Tibial nerve (tissue), 4 donors: ENCODE data around the gene LTBR. TPM values are rescaled to one million over a fixed set of nuclear protein-coding genes. Genes with fewer than 3 reads are reported as not detected.

Experiments
- DNase-seq, 2 donors: peaks; one replicate each; pipeline ENCODE4 v3.0.0-alpha.2; 2019; ENCODE audit warnings: low spot score in 2 of 2
- H3K27ac ChIP-seq, 4 donors: fragments of 200-600 bp; sonication (generic) in 3 of 4; one replicate each; pipeline ENCODE4 v1.5.1; 2017 to 2019; ENCODE audit warnings: mild to moderate bottlenecking in 1 of 4
- H3K27me3 ChIP-seq, 2 donors: fragments of 200-600 bp; sonication (generic) in 1 of 2; one replicate each; pipeline versions ENCODE4 v1.5.1 to v1.6.0; 2017 to 2019
- H3K36me3 ChIP-seq, 3 donors: fragments of 200-600 bp; sonication (generic); one replicate each; pipeline ENCODE4 v1.5.1; 2018 to 2019
- H3K4me1 ChIP-seq, 4 donors: fragments of 200-600 bp; sonication (generic) in 3 of 4; one replicate each; pipeline ENCODE4 v1.5.1; 2017 to 2019
- H3K4me3 ChIP-seq, 4 donors: fragments of 200-600 bp; sonication (generic) in 3 of 4; one replicate each; pipeline ENCODE4 v1.5.1; 2017 to 2019; ENCODE audit warnings: mild to moderate bottlenecking in 1 of 4, moderate library complexity in 1 of 4
- H3K9me3 ChIP-seq, 4 donors: fragments of 200-600 bp; sonication (generic) in 3 of 4; one replicate each; pipeline ENCODE4 v1.5.1; 2017 to 2019
- EP300 ChIP-seq, 2 donors: sonication (generic); formaldehyde crosslinking; IDR thresholded peaks; one replicate each; pipeline ENCODE4 v1.6.1; 2017; ENCODE audit warnings: antibody characterized with exemption in 2 of 2, mild to moderate bottlenecking in 1 of 2
- POLR2A ChIP-seq, 2 donors: fragments of 450-650 bp; IDR thresholded peaks; one replicate each; pipeline ENCODE4 v1.6.1; 2017; ENCODE audit warnings: antibody characterized with exemption in 2 of 2, mild to moderate bottlenecking in 2 of 2, moderate library complexity in 2 of 2
- WGBS, 2 donors: methylation state at CpG; one replicate each; pipeline ENCODE4 v1.1.5; 2018; 5-methylcytosine and 5-hydroxymethylcytosine counted together
- total RNA-seq, 4 donors: library from RNA; depleted of rRNA; stranded (reverse); fragments of >200 nt; gene quantifications; one replicate each; pipeline ENCODE4 v1.1.0, GENCODE V29; 2016
- TF ChIP-seq, protein P1 (sequence below), 5 experiments: fragments of 200-600 bp in 3 of 5; fragments of 450-650 bp in 2 of 5; sonication (generic) in 3 of 5; IDR thresholded peaks; one replicate each; pipeline ENCODE4 v1.5.1; 2016 to 2019; ENCODE audit warnings: antibody characterized with exemption in 5 of 5, mild to moderate bottlenecking in 3 of 5, moderate library complexity in 2 of 5

The LTBR gene
- total RNA-seq, 4 donors from 2014 or later, result 119 to 234 (median 151) TPM

- Histone ChIP-seq H3K27ac (peak overlapping the region; percentile 67 to 95 (median 83)), H3K36me3 (no peaks in the 10 kb centered on the region), H3K27me3 (no peaks in the 10 kb centered on the region), H3K9me3 (no peaks in the 10 kb centered on the region), H3K4me3 (no peak overlapping the region), H3K4me1 (peaks cover 4 to 85% (median 37%) of the 10 kb centered on the region in 4 donors)
- DNase-seq, result peak in 1 of 2 donors; percentile 52
- TF ChIP-seq EP300 (IDR thresholded peaks at IDR 0.05) (peak in 1 of 2 donors; percentile 60), POLR2A (IDR thresholded peaks at IDR 0.05) (peak in 1 of 2 donors; percentile 30)
- TF ChIP-seq, protein P1, sequence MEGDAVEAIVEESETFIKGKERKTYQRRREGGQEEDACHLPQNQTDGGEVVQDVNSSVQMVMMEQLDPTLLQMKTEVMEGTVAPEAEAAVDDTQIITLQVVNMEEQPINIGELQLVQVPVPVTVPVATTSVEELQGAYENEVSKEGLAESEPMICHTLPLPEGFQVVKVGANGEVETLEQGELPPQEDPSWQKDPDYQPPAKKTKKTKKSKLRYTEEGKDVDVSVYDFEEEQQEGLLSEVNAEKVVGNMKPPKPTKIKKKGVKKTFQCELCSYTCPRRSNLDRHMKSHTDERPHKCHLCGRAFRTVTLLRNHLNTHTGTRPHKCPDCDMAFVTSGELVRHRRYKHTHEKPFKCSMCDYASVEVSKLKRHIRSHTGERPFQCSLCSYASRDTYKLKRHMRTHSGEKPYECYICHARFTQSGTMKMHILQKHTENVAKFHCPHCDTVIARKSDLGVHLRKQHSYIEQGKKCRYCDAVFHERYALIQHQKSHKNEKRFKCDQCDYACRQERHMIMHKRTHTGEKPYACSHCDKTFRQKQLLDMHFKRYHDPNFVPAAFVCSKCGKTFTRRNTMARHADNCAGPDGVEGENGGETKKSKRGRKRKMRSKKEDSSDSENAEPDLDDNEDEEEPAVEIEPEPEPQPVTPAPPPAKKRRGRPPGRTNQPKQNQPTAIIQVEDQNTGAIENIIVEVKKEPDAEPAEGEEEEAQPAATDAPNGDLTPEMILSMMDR (IDR thresholded peaks at IDR 0.05), result no peak
- WGBS, 2 donors, result 14 to 18% methylated on average over 8 of the region's 8 CpGs
Measured at GRCh38 chr12:6372403-6373003, 11.5 kb upstream of the LTBR start.

DNA sequence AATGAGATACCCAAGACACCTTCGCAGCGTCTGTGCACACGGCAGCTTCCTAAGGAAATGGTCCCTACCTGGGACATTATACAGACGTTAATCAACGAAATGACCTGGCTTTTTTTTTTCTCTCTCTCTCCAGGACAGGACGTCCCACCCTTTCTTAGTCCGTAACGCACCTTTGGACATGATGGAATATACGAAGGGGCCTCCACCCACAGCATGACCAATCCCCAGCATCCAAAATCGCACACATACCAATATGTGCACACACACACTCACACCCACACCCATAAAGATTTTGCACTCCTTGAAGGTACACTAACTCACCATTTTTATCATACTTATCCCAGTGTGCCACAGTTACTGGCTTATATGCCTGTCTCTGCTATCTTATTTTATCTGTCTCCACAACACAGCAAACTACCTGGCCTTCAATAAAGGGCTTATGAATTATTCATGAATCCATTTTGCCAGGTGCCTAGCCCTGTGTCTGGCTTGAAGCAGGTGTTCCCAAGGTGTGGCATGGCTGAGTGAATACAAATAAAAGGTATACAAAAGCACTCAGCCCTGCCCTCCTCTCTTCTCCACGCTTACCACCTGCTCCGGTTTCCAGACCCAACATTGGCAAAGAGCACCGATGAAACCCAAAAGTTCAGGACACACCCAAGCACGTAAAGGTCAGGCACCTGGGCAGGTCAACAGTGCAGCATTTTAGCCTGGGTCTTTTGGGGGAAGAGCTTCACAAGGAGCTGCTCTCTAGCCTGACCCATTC is 10.8 kb upstream of the LTBR start:
- Histone ChIP-seq H3K27me3 (no peaks in the 10 kb centered on the region), H3K4me1 (peaks cover 5 to 86% (median 44%) of the 10 kb centered on the region in 4 donors), H3K9me3 (no peaks in the 10 kb centered on the region), H3K36me3 (no peaks in the 10 kb centered on the region), H3K27ac (peak overlapping the region; percentile 67 to 95 (median 83)), H3K4me3 (no peak overlapping the region)
- TF ChIP-seq, protein P1 (IDR thresholded peaks at IDR 0.05), result no peak
- TF ChIP-seq EP300 (IDR thresholded peaks at IDR 0.05), result no peak
- TF ChIP-seq POLR2A (IDR thresholded peaks at IDR 0.05), result no peak
- 68 to 73% methylated on average over 14 of the region's 14 CpGs for WGBS, 2 donors
- DNase-seq, result no peak

- Histone ChIP-seq H3K4me3 (peak overlapping the region in 1 of 4 donors; percentile 16), H3K4me1 (peaks cover 5 to 92% (median 49%) of the 10 kb centered on the region in 4 donors), H3K27me3 (no peaks in the 10 kb centered on the region), H3K9me3 (no peaks in the 10 kb centered on the region), H3K27ac (peak overlapping the region in 3 of 4 donors; percentile 43 to 95 (median 89)), H3K36me3 (no peaks in the 10 kb centered on the region)
- 79 to 80% methylated on average over 23 to 24 of the region's 24 CpGs for whole genome bisulfite sequencing, 2 donors
- TF ChIP-seq POLR2A (IDR thresholded peaks at IDR 0.05) (no peak), EP300 (IDR thresholded peaks at IDR 0.05) (no peak)
- TF ChIP-seq, protein P1 (IDR thresholded peaks at IDR 0.05), result no peak
- no peak for DNase-seq
Measured at GRCh38 chr12:6374028-6374785, 9.8 kb upstream of the LTBR start.

DNA sequence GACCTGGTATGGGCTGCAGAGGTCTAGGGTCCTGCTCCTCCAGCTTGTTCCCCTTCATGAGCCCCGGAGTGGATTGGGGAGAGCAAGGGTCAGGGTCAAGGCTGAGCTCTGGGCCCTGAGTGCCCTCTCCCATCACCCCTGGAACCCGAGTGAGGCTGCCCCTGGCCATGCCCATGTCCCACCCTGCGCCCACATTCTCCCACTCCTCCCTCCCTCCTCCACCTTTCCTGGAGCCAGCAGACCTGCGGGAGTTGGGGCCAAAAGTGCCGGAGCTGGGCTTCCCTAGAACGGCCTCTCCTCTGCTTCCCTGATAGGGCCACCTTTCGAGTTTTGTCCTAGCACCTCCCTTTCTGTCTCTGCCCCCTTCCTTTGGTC is 9.2 kb upstream of the LTBR start:
- TF ChIP-seq, protein P1 (IDR thresholded peaks at IDR 0.05), result no peak
- TF ChIP-seq EP300 (IDR thresholded peaks at IDR 0.05) (no peak), POLR2A (IDR thresholded peaks at IDR 0.05) (no peak)
- Histone ChIP-seq H3K27ac (peak overlapping the region; percentile 43 to 95 (median 76)), H3K9me3 (no peaks in the 10 kb centered on the region), H3K27me3 (no peaks in the 10 kb centered on the region), H3K36me3 (no peaks in the 10 kb centered on the region), H3K4me3 (peak overlapping the region in 1 of 4 donors; percentile 16), H3K4me1 (peaks cover 5 to 96% (median 49%) of the 10 kb centered on the region in 4 donors)
- WGBS, 2 donors, result 66 to 72% methylated on average over 7 of the region's 7 CpGs
- DNase-seq, result no peak
